H9 (cell line): Measurements from ENCODE around the gene CTSW. TPM values are rescaled to one million over a fixed set of nuclear protein-coding genes. Genes with fewer than 3 reads are reported as not detected.

Source experiments
- DNase-seq: peaks from one replicate; pipeline ENCODE4 v3.0.0-alpha.2; 2017
- H2AFZ ChIP-seq: one replicate; pipeline ENCODE4 v1.6.1; 2013; ENCODE audit warnings: mild to moderate bottlenecking, low read length, control low read depth, moderate library complexity
- H2AK5ac ChIP-seq: 2 replicates; pipeline ENCODE4 v1.6.1; 2013; ENCODE audit warnings: low read length, control low read depth, mixed read lengths; ENCODE audit not compliant: insufficient read length
- H2BK120ac ChIP-seq: one replicate; pipeline ENCODE4 v1.6.1; 2013; ENCODE audit warnings: low read depth, mild to moderate bottlenecking, low read length, control low read depth, inconsistent platforms; ENCODE audit not compliant: poor library complexity, severe bottlenecking
- H2BK12ac ChIP-seq: 2 replicates; pipeline ENCODE4 v1.6.1; 2013; ENCODE audit warnings: low read length, control low read depth, mixed read lengths, low read depth; ENCODE audit not compliant: insufficient read length
- H2BK15ac ChIP-seq: 2 replicates; pipeline ENCODE4 v1.6.1; 2013; ENCODE audit warnings: low read depth, low read length, control low read depth
- H2BK20ac ChIP-seq: one replicate; pipeline ENCODE4 v1.6.1; 2013; ENCODE audit warnings: low read depth, mild to moderate bottlenecking, low read length, control low read depth, inconsistent platforms; ENCODE audit not compliant: poor library complexity, severe bottlenecking
- H2BK5ac ChIP-seq: 2 replicates; pipeline ENCODE4 v1.6.1; 2013; ENCODE audit warnings: low read length, control low read depth, mixed read lengths; ENCODE audit not compliant: insufficient read length
- H3K14ac ChIP-seq: 2 replicates; pipeline ENCODE4 v1.6.1; 2013; ENCODE audit warnings: low read length, control low read depth; ENCODE audit not compliant: insufficient read depth
- H3K18ac ChIP-seq: 2 replicates; pipeline ENCODE4 v1.6.1; 2013; ENCODE audit warnings: low read depth, mild to moderate bottlenecking, mixed read lengths, low read length, control low read depth; ENCODE audit not compliant: insufficient read length
- H3K23ac ChIP-seq: 2 replicates; pipeline ENCODE4 v1.6.1; 2013; ENCODE audit warnings: low read length, control low read depth, mixed read lengths, low read depth; ENCODE audit not compliant: insufficient read length
- H3K23me2 ChIP-seq: 2 replicates; pipeline ENCODE4 v1.6.1; 2013; ENCODE audit warnings: low read depth, mild to moderate bottlenecking, mixed read lengths, low read length, control low read depth; ENCODE audit not compliant: insufficient read length, poor library complexity, severe bottlenecking
- H3K27ac ChIP-seq: 2 replicates; pipeline ENCODE4 v1.5.1; 2013; ENCODE audit warnings: low read length, control low read depth, mixed read lengths, low read depth; ENCODE audit not compliant: insufficient read length
- H3K27me3 ChIP-seq: 2 replicates; pipeline ENCODE4 v1.6.1; 2013; ENCODE audit warnings: low read length, control low read depth, inconsistent platforms; ENCODE audit not compliant: insufficient read depth
- H3K4ac ChIP-seq: 2 replicates; pipeline ENCODE4 v1.6.1; 2013; ENCODE audit warnings: low read depth, mild to moderate bottlenecking, control low read depth, inconsistent platforms, low read length, moderate library complexity
- H3K4me1 ChIP-seq: 2 replicates; pipeline ENCODE4 v1.6.1; 2013; ENCODE audit warnings: low read length, control low read depth, inconsistent platforms; ENCODE audit not compliant: insufficient read depth
- H3K4me2 ChIP-seq: 2 replicates; pipeline ENCODE4 v1.6.1; 2013; ENCODE audit warnings: low read length, control low read depth, mixed read lengths; ENCODE audit not compliant: insufficient read length, insufficient read depth
- H3K56ac ChIP-seq: 2 replicates; pipeline ENCODE4 v1.6.1; 2013; ENCODE audit warnings: low read depth, mild to moderate bottlenecking, mixed read lengths, low read length, control low read depth; ENCODE audit not compliant: insufficient read length
- H3K79me1 ChIP-seq: 2 replicates; pipeline ENCODE4 v1.6.1; 2013; ENCODE audit warnings: low read depth, mild to moderate bottlenecking, moderate library complexity, low read length, control low read depth, inconsistent platforms; ENCODE audit not compliant: insufficient read depth, poor library complexity, severe bottlenecking
- H3K79me2 ChIP-seq: 2 replicates; pipeline ENCODE4 v1.6.1; 2013; ENCODE audit warnings: low read length, control low read depth, inconsistent platforms; ENCODE audit not compliant: insufficient read depth
- H3K9ac ChIP-seq: 2 replicates; pipeline ENCODE4 v1.6.1; 2013; ENCODE audit warnings: low read length, control low read depth, mixed read lengths; ENCODE audit not compliant: insufficient read length; ENCODE audit errors: extremely low read depth
- H3K9me3 ChIP-seq: one replicate; pipeline ENCODE4 v1.6.1; 2013; ENCODE audit warnings: low read depth, low read length, inconsistent platforms; ENCODE audit not compliant: control insufficient read depth
- H3T11ph ChIP-seq: one replicate; pipeline ENCODE4 v1.6.1; 2013; ENCODE audit warnings: mild to moderate bottlenecking, low read length, control low read depth, inconsistent platforms
- H4K20me1 ChIP-seq: one replicate; pipeline ENCODE4 v1.6.1; 2013; ENCODE audit not compliant: control insufficient read depth, insufficient read length, insufficient read depth
- H4K5ac ChIP-seq: 2 replicates; pipeline ENCODE4 v1.6.1; 2013; ENCODE audit warnings: low read depth, mild to moderate bottlenecking, mixed read lengths, low read length, control low read depth; ENCODE audit not compliant: insufficient read length
- H4K8ac ChIP-seq: replicated peaks from 2 replicates; pipeline ENCODE4 v1.6.1; 2013; ENCODE audit warnings: low read length, control low read depth, mixed read lengths, low read depth; ENCODE audit not compliant: insufficient read length
- H4K91ac ChIP-seq: 2 replicates; pipeline ENCODE4 v1.6.1; 2013; ENCODE audit warnings: low read depth, mild to moderate bottlenecking, moderate library complexity, mixed read lengths, low read length, control low read depth; ENCODE audit not compliant: insufficient read length
- H3K27ac Mint-ChIP-seq, 3 experiments: 2 replicates in 2 of 3; 3 replicates in 1 of 3; pipeline ENCODE4 v1.8.0; 2020 to 2021; ENCODE audit warnings: mixed read lengths in 3 of 3, mild to moderate bottlenecking in 1 of 3, moderate library complexity in 1 of 3
- H3K27me3 Mint-ChIP-seq: 2 replicates; pipeline ENCODE4 v1.8.0; 2021; ENCODE audit warnings: low read depth, mild to moderate bottlenecking, moderate library complexity, mixed read lengths
- H3K36me3 Mint-ChIP-seq, 3 experiments: 2 replicates in 2 of 3; 3 replicates in 1 of 3; pipeline ENCODE4 v1.8.0; 2020 to 2021; ENCODE audit warnings: low read depth in 3 of 3, mixed read lengths in 3 of 3; ENCODE audit not compliant: insufficient read depth in 1 of 3
- H3K4me1 Mint-ChIP-seq, 2 experiments: 2 replicates each; pipeline ENCODE4 v1.8.0; 2020; ENCODE audit warnings: mixed read lengths in 2 of 2
- H3K4me3 Mint-ChIP-seq, 2 experiments: 2 replicates in 1 of 2; 3 replicates in 1 of 2; pipeline ENCODE4 v1.8.0; 2020 to 2021; ENCODE audit warnings: mild to moderate bottlenecking in 2 of 2, mixed read lengths in 2 of 2, moderate library complexity in 1 of 2
- H3K9me3 Mint-ChIP-seq, 2 experiments: 2 replicates in 1 of 2; 3 replicates in 1 of 2; pipeline ENCODE4 v1.8.0; 2020; ENCODE audit warnings: mild to moderate bottlenecking in 2 of 2, mixed read lengths in 2 of 2, moderate library complexity in 1 of 2
- CTCF ChIP-seq: fragments of 200-600 bp; sonication (generic); conservative IDR thresholded peaks from 3 replicates; pipeline ENCODE4 v1.8.0; 2021; ENCODE audit warnings: antibody characterized with exemption, mild to moderate bottlenecking
- WGBS: extraction: QIAGEN DNeasy Blood & Tissue Kit; methylation state at CpG from one replicate; pipeline ENCODE4 v1.1.7; 2013; ENCODE audit warnings: missing lambda C conversion rate, low lambda C conversion rate, mixed read lengths; ENCODE audit not compliant: insufficient read length; ENCODE audit errors: extremely low coverage; 5-methylcytosine and 5-hydroxymethylcytosine counted together
- total RNA-seq: library from RNA; stranded (reverse); gene quantifications from 2 replicates; pipeline ENCODE4 v1.2.1, GENCODE V29; 2021

CTSW gene
- total RNA-seq, 1 experiment from 2014 or later = not detected

GRCh38 chr11:65925397-65925796 lies 45.8 kb downstream of the CTSW start:
- Histone ChIP-seq H2BK20ac (no peak overlapping the region), H2BK12ac (no peak overlapping the region), H2AK5ac (no peak overlapping the region), H2BK15ac (no peak overlapping the region), H3K4ac (no peak overlapping the region), H3K4me2 (no peak overlapping the region), H3K23me2 (no peaks in the 10 kb centered on the region), H4K91ac (no peak overlapping the region), H2AFZ (no peak overlapping the region), H3K4me1 (no peaks in the 10 kb centered on the region), H4K5ac (no peak overlapping the region), H4K8ac (no peak overlapping the region), H2BK5ac (no peak overlapping the region), H3K27ac (no peak overlapping the region), H3K18ac (no peak overlapping the region), H3K79me2 (no peaks in the 10 kb centered on the region), H3K56ac (no peak overlapping the region), H4K20me1 (no peaks in the 10 kb centered on the region), H3K9me3 (no peaks in the 10 kb centered on the region), H2BK120ac (no peak overlapping the region), H3K9ac (no peak overlapping the region), H3K14ac (no peak overlapping the region), H3K23ac (no peak overlapping the region), H3T11ph (no peak overlapping the region), H3K27me3 (no peaks in the 10 kb centered on the region), H3K79me1 (no peaks in the 10 kb centered on the region)
- Mint-ChIP-seq H3K9me3 (no peaks in the 10 kb centered on the region), H3K27me3 (no peaks in the 10 kb centered on the region), H3K4me1 (peaks cover 3 to 21% of the 10 kb centered on the region in 2 experiments), H3K36me3 (peaks cover 1 to 18% (median 18%) of the 10 kb centered on the region in 3 experiments; a peak in 6 of 7 replicates), H3K27ac (no peak overlapping the region; a peak in 1 of 7 replicates), H3K4me3 (no peak overlapping the region; a peak in 1 of 5 replicates)
- DNase-seq = no peak
- WGBS = no CpG with 5 or more reads among the region's 2 CpGs
- TF ChIP-seq CTCF = no peak
